Upper lobe of left lung (tissue), 4 donors: Measurements from ENCODE around the gene AAMDC.

ENCODE experiments used
- POLR2A ChIP-seq, 4 donors: fragments of 450-650 bp; IDR thresholded peaks; one replicate each; pipeline ENCODE4 v1.5.1; 2016 to 2017; ENCODE audit warnings: antibody characterized with exemption in 4 of 4, mild to moderate bottlenecking in 2 of 4
- POLR2AphosphoS5 ChIP-seq, 2 donors: sonication (generic); formaldehyde crosslinking; IDR thresholded peaks; one replicate each; pipeline ENCODE4 v1.5.1; 2017; ENCODE audit warnings: antibody characterized with exemption in 2 of 2
- TF ChIP-seq, protein P1 (sequence below), 6 experiments: fragments of 450-650 bp in 4 of 6; fragments of 200-600 bp in 2 of 6; sonication (generic) in 2 of 6; IDR thresholded peaks; one replicate each; pipeline ENCODE4 v1.5.1; 2016 to 2019; ENCODE audit warnings: antibody characterized with exemption in 6 of 6

DNA sequence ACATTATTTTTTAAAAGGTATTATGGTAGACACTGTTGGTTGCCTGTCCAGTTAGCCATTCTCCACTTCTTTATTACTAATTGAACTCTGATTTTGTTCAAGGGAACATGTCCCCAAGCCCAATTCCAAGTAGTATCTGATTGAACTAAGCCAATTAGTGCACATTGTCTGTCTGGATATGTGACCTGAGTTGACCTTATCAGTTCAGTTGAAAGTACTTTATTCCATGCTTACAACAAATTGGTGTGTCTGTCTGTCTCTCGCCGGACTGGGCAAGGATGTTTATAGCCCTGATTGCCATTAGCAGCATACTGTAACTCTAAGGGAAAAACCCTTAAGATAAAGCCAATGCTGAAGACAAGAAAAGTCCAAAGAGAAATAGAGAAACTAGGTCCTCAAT, 87.9 kb downstream of the AAMDC start:
- TF ChIP-seq POLR2AphosphoS5 (IDR thresholded peaks at IDR 0.05) (no peak), POLR2A (IDR thresholded peaks at IDR 0.05) (no peak)
- TF ChIP-seq, protein P1, sequence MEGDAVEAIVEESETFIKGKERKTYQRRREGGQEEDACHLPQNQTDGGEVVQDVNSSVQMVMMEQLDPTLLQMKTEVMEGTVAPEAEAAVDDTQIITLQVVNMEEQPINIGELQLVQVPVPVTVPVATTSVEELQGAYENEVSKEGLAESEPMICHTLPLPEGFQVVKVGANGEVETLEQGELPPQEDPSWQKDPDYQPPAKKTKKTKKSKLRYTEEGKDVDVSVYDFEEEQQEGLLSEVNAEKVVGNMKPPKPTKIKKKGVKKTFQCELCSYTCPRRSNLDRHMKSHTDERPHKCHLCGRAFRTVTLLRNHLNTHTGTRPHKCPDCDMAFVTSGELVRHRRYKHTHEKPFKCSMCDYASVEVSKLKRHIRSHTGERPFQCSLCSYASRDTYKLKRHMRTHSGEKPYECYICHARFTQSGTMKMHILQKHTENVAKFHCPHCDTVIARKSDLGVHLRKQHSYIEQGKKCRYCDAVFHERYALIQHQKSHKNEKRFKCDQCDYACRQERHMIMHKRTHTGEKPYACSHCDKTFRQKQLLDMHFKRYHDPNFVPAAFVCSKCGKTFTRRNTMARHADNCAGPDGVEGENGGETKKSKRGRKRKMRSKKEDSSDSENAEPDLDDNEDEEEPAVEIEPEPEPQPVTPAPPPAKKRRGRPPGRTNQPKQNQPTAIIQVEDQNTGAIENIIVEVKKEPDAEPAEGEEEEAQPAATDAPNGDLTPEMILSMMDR (IDR thresholded peaks at IDR 0.05), result no peak
